GM12864 (cell line): ENCODE data around the gene KIAA1217.

Experiments used
- DNase-seq: peaks from one replicate; pipeline ENCODE4 v3.0.0-alpha.2; 2011; ENCODE audit warnings: low read depth
- H3K4me3 ChIP-seq: 2 replicates; pipeline ENCODE4 v1.5.1; 2011; ENCODE audit warnings: mild to moderate bottlenecking, low read depth, low read length, control low read depth
- TF ChIP-seq, protein P1 (sequence below): IDR thresholded peaks from 2 replicates; pipeline ENCODE4 v1.5.1; 2011; ENCODE audit warnings: low read depth, mild to moderate bottlenecking, moderate library complexity, low read length, control low read depth, inconsistent platforms; ENCODE audit errors: missing control alignments

KIAA1217 gene

DNA sequence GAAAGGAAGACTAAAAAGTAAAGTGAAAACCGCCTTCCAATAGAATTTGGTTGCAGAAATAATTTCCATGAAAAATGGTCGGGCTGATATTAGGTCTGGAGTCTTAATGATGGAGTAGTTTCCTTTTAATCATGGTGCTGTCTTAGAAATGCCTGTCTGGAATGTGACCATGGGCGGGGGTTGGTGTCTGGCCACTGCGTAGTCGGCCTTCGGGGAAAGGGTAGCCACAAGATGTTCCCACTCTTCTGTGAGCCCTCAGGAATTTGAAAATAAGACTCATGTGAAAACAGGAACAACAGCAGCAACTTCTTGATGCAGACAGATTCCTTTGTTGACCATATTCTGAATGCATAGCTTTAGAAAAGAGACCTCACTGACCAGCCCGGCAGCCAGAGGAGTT is 176.8 kb downstream of the KIAA1217 start:
- no peak for DNase-seq
- TF ChIP-seq, protein P1, sequence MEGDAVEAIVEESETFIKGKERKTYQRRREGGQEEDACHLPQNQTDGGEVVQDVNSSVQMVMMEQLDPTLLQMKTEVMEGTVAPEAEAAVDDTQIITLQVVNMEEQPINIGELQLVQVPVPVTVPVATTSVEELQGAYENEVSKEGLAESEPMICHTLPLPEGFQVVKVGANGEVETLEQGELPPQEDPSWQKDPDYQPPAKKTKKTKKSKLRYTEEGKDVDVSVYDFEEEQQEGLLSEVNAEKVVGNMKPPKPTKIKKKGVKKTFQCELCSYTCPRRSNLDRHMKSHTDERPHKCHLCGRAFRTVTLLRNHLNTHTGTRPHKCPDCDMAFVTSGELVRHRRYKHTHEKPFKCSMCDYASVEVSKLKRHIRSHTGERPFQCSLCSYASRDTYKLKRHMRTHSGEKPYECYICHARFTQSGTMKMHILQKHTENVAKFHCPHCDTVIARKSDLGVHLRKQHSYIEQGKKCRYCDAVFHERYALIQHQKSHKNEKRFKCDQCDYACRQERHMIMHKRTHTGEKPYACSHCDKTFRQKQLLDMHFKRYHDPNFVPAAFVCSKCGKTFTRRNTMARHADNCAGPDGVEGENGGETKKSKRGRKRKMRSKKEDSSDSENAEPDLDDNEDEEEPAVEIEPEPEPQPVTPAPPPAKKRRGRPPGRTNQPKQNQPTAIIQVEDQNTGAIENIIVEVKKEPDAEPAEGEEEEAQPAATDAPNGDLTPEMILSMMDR, result no peak
- H3K4me3 ChIP-seq, result no peak overlapping the region

DNA sequence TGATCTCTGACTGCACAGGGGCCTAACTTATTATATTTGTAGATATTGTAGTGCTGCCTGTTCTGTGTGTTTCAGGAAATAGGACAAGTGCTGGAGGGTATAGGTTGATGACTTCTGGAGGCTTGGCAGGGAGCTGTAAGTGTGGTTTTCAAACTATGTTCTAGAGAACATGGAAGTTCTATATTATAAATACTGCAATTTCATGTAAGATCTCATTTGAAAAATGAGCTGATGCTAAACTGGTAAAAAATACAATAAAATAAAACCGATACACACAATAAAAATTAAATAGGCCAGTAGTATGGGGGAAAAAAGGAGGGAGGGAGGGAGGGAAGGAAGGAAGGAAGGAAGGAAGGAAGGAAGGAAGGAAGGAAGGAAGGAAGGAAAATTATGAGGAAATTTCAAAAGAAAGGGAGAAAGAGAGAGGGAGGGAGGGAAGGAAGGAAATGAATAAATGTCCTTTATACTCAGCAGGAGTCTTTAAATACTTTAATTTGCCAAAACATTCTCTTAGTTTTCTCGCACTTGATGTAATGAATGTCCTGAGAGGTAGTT is 181.3 kb downstream of the KIAA1217 start:
- no peak for DNase-seq
- H3K4me3 ChIP-seq, result no peak overlapping the region
- TF ChIP-seq, protein P1, result no peak

DNA sequence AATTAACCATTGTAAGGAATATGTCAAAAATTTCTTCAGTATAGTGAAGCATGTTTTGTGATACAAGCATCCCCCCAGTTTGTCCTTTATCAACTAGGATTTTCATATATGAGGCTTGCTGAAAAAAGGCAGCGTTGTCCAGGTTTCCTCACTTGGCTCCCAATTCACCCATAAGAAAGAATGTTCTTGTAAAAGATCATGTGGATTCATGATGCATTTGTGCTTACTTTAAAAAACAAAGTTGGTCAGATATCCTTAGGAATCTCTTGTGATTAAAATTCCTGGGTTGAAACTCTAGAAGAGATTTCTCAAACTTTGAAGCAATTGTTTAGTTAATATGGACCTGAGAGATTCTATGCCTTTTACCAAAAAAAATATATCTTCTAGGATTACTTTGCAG is 181.8 kb downstream of the KIAA1217 start:
- H3K4me3 ChIP-seq, result no peak overlapping the region
- no peak for DNase-seq
- TF ChIP-seq, protein P1, result no peak

GRCh38 chr10:24393201-24393600 is 184.3 kb downstream of the KIAA1217 start:
- H3K4me3 ChIP-seq, result no peak overlapping the region
- TF ChIP-seq, protein P1, result no peak
- DNase-seq, result no peak

DNA sequence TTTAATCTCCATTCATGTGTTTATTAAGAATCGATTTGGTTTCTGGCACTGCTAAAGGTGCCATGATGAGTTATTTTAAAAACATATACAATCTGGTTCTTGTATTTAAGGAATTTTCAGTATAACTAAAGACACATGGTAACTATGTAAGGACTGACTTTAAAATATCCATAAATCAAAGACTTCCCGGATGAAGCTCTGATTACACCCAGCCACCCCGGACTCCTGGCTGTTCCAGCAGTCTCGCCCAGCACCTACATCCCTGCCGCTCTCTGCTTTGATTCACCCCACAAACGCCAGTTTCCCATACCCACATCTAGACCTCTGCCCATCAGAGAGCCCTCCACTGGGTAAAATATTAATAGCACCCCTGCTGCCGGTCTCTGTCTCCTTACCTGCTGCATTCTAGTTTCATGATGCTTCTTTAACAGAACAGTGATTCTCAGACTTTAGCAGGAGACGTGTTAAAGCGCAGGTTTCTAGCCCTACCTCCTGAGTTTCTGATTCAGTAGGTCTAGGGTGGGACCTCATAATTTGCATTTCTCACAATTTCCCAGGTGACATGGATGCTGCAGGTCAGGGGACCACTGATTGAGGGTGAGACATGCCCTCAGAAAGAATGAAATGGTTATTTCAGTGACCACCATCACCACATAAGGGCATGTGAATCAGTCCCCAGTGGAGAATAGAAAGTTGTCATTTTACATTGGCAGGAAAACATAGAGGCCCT is 185.7 kb downstream of the KIAA1217 start:
- H3K4me3 ChIP-seq, result no peak overlapping the region
- DNase-seq, result no peak
- TF ChIP-seq, protein P1, result no peak

GRCh38 chr10:24396396-24396795 is 187.5 kb downstream of the KIAA1217 start:
- no peak overlapping the region for H3K4me3 ChIP-seq
- no peak for DNase-seq
- TF ChIP-seq, protein P1, result peak; percentile 7

DNA sequence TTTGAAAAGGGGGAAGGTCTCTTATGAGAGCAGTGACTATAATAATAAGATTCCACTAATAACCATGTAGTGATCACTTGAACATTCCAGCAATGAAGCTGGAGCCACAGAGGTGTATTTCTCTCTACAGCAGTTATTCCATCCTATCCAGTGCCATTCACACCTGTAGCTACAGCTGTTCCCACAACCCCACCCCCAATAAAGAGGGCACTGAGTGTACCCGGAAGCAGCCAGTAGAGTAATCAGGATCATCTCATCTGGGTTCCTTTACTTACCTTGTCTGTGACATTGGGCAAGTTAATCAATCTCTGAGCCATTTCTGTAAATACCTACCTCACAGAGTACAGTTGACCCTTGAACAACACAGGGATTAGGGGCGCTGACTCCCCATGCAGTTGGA is 188.7 kb downstream of the KIAA1217 start:
- DNase-seq, result no peak
- H3K4me3 ChIP-seq, result no peak overlapping the region
- TF ChIP-seq, protein P1, result no peak
